DMS114 treated with DMSO at 0.1 percent for 48 hours (cell line): ENCODE data around the gene ALX4.

Experiments used
- DNase-seq: peaks from one replicate; lab custom pipeline; 2025; ENCODE audit not compliant: unreplicated experiment; lab: John Stamatoyannopoulos, UW

The ALX4 gene

DNA sequence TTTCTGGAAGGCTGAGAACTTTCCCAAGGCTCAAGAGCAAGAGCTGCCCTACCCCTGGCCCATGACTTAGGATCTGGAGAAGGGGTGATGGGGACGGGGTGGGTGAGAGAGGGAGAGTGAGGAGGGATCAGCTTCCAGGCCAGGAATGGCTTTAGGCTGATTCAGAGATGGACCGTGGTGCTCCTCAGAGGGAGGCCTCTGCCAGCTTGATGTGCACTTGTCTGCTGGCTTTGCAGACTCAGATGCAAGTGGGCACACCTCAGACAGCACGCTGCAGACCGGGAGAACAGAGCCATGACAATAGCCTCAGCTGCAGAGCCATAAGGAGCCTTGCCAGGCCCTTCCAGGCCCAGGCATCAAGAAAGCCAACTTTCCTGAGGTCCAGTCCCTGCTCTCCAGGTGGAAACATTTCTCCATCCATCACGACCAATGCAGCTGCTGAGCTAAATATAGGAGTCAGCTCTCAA, 41.3 kb downstream of the ALX4 start:
- DNase-seq: no peak

DNA sequence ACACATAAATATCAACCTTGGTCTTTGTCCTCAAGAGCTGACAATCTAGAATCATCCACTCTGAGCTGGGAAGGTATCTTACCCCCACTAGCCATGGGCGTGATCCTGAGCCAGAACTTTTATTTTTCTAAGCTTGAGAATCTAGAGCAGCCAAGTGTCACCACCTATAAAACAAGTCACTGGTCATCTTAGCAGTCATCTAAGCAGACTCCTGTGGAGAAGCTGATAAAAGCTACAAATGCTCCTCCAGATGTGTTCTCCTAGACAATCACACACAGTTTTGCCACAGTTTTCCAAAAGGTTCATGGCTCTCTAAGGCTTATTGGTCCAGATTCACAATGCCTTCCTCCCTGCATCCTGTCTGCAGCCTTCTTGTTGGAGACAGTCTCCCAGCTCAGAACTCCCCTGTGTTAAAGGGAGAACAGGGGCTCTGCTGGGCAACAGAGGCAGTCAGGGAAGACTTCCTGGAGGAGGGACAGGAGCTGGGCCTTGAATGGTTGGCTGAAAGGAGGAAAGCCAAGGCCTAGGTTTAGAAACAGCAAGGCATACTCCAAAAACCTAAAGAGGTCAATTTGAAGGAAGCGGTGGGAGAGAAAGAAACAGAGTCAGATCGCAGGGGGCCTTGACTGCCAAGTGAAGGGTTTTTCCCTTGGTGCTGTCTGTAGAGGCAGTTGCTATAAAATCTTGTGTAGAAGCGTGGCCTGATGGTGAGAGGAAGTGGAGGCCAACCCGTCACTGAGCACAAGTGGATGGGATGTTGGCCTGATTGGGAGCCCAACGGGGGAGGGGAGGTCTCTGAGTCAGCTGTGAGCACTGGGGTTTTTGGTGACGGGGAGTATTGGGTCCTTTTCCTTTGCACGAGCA, 42.0 kb downstream of the ALX4 start:
- no peak for DNase-seq

DNA sequence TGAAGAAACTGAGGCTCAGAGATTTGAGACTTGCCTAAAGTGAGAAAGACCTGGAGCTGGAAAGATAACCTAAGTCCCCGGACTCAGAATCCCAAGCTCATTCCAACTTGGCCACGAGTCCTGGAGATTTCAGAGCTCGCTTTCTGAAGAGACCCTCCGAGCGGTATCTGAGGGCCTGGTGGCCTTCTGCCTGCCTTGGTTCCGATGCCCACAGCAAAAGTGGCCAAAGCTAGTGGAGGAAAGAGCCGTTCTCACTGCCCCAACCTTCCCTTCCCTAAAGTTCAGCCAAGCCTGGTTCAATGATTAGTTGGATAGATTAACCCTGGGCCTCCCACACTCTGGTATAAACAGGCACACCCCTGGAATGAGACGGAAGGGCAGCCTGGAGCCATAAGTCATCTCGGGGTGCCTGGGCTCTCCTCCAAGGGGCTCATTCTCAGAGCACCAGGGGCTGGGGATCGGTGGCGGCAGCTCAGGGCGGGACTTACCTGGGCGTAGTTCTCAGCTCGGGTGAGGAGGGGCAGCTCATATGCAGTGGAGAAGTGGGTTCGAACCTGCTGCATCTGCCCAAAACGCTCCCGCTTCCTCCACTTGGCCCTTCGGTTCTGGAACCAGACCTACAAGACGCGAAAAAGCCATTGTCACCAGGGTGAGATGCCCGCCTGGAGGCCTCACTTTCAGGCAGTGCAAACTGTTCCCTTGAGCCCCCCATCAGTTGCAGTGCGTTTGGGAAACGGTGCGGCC, 42.8 kb downstream of the ALX4 start:
- DNase-seq: no peak

DNA sequence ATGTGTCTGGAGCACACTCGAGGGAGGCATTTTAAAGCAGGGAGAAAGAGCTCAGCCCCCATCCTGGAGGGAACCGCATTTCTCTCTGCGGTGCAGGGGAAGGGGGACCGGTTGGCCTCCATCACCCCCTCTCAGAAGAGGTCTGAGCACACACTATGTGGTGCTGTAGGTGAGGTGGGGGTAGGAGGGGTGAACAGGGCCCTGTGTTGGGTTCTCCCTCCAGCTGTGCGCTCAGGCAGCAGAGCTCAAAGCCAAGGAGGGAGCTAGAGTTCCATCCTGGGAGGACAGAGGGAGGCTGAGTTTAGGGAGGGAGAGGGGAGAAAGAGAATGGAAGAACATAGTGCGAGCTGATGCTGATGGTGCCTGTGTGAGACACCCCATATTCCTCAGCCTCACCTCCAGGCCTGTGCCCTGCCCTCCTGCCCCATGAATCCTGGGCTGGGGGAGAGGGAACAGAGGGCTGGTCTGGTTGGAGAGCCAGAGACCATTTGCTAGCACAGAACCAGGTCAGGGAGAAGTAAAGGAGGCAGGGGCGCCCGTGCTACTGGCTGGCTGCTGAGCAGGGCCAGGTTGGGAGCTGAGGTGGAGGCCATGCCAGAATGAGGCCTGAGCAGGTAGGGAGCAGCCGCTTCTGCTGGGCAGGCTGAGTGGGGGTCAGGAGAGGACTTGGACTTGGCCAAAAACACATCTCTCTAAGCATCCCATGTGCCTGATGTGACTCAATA, 43.7 kb downstream of the ALX4 start:
- DNase-seq: no peak

DNA sequence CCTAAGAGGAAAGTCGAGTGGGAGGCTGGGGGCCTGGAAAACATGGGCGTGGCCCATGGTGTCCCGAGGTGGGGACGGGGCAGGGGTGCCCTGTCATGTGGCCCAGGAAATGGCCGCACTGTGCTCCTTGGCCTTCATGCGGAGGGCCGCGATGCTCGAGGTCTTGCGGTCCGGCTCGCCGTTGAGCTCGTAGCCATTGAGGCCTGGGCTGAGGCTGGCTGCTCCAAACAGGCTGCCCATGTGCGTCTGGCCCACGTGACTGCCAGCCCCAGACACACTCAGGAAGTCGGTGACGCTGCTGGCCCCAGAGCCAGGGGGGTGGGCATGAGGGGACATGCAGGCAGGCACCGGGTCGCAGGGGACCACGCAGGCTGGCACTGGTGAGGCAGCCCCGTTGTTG, 45.2 kb downstream of the ALX4 start:
- no peak for DNase-seq

DNA sequence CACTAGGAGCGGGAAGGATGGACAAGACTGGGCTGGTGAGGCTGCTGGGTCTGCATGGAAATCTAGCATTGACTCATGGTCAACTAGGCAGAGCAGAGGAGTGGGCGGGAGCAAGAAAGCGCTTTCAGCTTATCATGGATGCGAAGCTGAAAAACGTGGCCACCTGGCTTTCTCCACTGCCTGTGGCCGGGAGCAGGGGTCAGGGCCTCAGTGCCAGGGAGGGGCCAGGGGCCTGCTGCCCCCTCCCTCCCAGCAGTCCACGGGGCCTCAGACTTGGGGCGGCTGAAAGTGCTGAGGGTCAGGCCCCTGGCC, 45.5 kb downstream of the ALX4 start:
- no peak for DNase-seq

DNA sequence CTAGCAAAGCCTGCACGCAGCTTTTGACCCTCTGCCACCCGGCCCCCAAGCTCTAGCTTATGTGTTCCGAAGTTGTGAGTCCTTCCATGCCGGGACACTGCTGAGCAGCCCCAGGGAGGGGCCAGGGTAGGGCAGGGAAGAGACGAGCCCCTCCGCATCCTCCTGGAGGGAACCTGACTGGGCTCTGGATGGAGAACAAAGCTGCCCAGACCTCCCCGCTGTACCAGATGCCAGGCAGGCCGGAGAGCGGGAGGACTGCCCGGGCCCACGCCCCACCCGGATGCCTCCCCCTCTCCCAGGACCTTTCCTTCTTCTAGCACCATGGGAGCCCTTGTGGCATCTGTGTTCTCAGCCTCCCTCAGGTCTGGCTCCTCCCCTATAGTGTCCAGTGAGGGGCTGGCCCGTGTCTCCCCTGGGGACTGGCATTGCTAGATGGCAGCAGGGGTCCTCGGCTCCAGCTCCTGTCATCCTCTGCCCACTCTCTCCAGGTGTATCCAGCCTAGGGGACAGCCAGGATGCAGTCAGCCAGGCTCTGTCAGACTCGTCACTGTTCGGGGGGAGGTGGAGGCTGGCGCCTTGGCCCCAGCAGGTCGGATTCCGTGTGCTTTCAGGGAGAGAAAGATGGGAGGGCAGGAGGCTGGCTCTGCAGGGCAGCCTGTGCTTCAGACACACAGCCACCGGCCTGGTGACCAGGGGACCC, 46.1 kb downstream of the ALX4 start:
- DNase-seq: no peak

DNA sequence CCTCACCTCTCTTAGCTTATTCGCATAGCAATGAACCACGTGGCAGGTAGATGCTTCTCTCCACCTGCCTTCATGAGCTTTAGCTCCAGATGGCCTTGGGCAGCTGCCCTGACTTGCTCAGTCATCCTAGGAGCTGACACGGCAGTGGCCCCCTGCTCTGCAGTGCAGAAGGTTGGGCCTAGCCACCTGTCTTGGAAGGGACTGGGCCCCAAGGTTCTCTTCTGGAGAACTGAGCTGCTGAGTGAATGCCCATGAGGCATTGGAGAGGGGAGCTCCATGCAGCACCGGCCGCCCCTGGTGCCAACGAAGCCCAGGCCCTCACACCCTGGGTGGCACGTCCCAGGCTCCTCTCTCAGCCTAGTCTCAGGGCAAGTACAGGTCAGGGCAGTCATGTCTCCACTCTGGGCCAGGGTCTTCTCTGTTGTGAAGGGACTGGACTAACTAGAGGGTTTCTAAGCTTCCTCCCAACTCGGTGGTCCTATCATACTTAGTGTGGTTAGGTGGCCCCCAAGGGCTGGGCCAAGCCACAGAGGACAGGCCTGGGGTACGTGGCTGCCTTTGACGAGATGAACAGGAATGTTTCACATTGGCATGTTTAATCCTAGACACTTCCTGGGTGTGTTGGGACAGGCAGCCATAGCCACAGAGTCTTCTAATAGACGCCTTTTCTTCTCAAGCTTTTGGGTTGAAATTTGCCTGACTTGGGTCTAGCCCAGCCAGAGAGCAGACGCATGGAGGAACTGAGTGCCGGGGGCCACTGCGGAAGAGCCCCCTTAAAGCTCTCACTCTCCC, 47.9 kb downstream of the ALX4 start:
- no peak for DNase-seq

DNA sequence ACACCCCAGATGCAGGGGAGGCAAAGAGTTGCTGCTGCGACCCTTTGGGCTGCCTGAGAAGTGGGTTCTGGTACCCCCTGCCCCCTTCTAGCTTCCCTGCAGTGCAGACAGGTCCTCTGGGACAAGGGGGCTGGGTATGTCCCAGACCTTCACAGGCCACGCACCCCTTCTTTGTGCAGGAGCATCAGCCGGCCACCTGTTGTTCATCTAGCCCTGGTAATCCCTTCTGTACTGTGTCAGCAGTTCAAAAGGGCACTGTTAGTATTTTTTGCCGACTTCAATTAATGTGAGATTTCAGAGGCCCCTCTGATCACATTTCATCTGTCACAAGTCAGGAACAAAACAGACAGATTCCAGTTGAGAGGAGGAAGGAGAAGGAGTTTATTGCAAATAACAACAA, 49.9 kb downstream of the ALX4 start:
- DNase-seq: no peak

DNA sequence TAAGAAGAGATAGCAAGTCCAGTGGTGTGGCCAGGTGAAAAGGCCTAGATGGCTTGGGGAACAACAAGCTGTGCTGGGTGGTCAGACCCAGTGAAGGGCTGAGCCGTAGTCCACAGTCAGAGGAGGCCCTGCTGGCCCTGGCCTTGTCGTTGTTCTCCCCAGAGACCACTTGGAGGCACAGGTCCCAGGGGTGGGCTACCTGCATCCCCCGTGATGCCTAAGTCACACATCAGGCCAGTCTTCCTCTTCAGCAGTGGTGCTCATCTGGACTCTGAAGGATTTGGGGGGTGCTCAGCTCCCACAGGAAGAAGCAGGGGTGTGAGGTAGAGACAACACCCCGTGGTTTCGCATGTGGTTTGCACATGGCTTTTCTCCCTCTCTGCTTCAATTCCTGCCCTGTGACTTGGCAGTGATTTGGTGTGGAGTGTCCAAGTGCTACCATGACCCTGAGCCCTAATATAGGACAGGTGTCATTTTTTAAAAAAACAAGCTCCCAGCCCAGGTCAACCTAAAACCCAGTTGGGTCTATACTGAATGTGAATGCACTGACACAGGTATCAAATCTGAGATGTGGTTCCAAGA, 51.0 kb downstream of the ALX4 start:
- DNase-seq: no peak

DNA sequence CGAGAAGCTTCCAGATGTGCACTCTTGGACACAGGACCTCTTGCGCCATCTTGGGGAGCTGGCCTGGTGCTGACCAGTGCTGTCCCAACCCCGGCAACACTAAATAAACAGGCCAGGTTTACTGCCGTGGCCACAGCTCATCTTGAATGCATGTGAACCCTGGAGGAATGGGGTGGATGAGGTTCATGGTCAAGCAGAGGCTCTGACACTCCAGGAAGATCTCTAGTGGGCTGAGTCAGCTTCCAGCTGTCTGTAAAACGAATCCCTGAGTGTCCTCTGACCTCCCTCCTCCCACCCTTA, 51.8 kb downstream of the ALX4 start:
- DNase-seq: no peak

DNA sequence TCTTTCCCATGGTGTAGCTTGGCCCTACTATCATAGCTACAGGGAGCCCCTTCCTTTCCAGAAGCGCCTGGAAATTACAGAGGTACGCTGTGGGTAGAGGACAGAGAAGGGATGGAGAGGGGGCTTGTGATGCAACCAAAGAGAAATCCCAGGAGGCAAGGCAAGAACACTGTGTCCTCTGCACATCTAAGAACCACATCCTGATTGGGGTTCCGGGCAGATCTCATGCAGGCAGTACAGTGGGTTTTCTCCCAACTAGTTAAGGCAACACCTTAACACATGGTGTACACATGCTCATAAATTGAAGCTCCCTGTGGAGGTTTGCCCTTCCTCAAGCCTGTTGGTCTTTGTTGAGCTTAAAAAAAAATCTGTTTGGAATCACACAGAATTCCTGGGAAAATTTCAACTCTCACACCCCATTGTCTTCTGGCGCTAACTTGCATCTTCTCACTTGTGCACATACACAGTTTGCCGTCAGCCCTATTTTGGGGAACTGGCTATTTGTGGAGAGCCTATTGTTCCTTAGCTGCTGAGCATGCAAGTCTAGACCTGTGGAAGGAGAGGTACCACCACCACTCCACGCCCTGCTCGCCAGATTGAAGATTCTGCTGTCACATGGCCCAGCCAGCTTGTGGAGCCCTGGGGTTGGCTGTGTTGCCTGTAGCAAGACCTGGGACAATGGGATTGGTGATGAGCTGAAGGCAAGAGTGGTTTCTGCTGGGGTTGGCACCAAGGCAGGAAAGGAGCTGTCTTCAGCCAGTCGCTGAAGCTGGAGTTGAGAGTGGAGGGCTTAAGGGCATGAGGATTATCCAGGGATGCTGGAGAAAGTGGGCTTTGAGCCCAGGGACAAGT, 52.4 kb downstream of the ALX4 start:
- no peak for DNase-seq

DNA sequence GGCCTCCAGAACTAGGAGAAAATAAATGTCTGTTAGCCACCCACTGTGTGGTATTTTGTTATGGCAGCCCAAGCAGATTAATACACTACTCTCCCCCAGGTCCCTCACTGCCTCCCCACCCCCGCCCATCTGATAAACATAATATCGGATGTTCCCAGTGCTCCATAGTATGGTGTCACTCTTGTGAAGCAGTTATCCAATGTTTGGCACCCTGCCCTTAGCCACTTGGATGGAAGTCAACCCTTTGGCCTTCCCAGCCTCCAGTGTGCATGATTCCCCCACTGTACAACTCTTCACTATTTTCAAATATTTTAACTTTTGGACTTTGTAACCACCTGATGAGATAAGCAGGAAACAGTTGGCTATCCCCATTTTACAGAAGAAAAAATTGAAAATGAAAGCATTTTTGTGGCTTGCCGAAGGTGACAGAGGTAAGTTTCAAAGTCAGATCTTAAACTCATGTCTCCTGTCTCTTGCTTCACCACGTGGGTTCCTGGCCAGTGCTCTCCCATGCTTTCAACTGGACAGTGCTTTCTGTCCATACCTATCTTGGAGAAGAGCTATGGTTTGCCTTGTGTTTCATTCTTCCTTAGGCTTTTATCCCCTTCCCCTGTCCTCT, 53.2 kb downstream of the ALX4 start:
- DNase-seq: no peak

DNA sequence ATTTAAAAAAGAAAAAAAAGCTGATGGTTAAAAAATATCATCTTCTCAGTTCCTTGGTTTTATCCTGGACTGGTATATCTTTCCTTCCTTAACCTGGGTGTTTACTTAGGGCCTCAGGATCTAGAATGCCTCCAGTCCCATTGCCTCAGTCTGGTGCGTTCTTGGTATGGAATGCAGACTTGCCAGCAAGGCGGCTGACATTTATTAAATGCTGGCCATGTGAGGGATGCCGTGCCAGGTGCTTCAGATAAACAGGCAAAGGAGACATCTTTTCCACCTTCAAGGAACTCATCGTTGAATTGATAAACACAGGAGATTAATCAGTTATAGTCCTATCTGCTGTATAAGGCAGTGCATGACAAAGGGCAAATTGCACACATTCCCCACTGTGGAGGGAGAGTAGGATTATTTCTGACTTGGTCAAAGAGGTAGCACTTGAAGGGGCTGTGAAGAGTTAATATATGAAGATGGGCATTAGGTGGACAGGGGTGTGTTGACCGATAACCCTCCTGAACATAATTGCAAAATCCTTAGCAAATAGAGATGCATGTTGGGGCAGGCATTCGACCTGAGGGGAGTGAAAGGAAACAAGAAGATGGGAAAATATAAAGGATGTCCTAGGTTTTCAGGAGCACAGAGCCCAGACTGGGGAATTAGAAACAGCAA, 54.4 kb downstream of the ALX4 start:
- DNase-seq: no peak

DNA sequence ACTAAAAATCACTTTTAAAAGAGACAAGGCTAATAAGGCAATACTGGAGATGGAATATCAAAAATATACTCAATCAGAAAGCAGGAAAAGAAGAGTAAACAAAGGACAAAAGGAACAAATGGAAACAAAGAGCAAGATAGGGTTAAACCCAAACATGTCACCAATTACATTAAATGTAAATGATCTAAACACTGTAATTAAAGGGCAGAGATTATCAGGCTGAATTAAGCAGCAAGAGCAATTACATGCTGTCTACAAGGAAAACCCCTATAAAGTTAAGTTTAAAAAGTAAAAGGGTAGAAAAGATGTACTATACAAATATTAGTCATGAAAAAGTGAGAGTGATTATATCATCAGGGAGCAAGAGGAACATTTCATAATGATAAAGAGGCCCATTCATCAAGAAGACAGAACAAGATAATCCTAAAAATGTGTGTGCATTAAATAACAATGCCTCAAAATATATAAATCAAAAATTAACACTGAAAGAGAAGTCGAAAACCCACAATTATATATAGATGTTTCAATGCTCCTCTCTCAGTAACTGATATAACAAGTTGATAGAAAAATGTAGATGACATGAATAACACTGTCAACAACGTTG, 56.8 kb downstream of the ALX4 start:
- DNase-seq: no peak

DNA sequence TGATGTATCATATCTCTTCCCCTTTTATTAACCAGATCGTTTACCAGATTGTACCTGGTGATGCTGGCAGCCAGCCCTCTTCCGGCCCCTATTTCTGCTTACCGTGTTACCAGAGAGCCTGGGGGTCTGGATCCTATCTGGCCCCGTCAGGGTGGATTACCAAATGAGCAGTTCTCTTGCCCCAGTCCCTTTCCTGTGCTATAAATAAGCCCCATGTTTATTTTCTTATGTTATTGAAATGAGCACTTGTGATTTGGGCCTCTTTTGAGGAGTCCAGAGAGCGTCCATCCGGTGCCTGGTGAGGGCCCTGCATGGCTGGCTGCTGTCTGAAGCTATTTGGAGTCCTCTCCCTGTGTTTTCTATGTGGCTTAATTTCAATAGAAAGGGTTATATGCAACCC, 59.5 kb downstream of the ALX4 start:
- DNase-seq: no peak

DNA sequence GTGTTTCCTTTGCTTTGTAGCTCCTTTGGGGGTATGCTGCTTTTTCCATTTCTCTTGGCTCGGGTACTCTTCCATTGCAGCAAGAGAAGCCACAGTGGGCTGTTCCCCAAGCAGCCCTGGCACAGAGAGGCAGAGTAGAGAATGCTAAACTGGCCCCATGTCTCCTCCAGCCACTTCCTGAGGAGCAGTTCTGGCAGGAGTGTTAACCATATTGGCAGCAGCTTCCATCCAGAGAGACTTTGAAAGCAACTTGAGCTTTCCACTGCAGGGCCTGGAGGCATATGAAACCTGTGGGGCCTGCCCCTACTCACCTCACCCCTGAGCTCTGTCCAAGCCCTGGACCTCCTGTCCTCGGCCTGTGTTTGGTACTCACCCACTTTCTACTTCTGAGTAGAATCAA, 61.8 kb downstream of the ALX4 start:
- DNase-seq: no peak

DNA sequence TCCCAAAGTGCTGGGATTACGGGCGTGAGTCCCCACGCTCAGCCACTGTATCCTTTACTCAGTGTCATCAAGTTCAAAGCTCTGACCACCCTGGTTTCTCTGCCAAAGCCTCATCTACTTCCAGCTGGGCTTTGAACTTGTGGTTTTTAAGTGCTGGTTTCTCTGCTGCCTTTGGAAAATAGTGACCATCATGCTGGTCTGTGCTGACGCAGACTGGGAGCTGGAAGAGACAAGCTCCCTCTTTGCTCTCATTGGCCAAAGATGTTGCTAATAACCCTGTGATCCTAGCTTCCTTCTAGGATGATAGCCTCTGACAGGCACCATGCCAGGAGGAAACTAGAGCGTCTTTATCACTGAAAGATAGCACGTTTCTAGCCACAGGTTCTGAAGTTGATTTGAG, 62.4 kb downstream of the ALX4 start:
- no peak for DNase-seq
